ENCODE measurements around the gene SMO.

The SMO gene

GRCh38 chr7:129186749-129187260, 1.6 kb upstream of the SMO start:
- H3K36me3 Mint-ChIP-seq (ENCODE audit: insufficient read depth): no peaks in the 10 kb centered on the region
- no peaks in the 10 kb centered on the region for H3K4me1 Mint-ChIP-seq (ENCODE audit: low read depth in 2 of 2)
- H3K27me3 Mint-ChIP-seq: peaks cover 49 to 65% of the 10 kb centered on the region in 2 donors
- H3K27ac Mint-ChIP-seq: no peak overlapping the region
- ATAC-seq (replicated peaks) (no peak), DNase-seq (no peak)
- no peaks in the 10 kb centered on the region for H3K9me3 Mint-ChIP-seq
- no peak overlapping the region for H3K4me3 Mint-ChIP-seq

GRCh38 chr7:129187681-129188371, 607 bp upstream of the SMO start:
- no peak overlapping the region for H3K27ac Mint-ChIP-seq
- H3K36me3 Mint-ChIP-seq (ENCODE audit: insufficient read depth): no peaks in the 10 kb centered on the region
- no peak for DNase-seq
- H3K4me1 Mint-ChIP-seq (ENCODE audit: low read depth in 2 of 2): no peaks in the 10 kb centered on the region
- ATAC-seq (replicated peaks): no peak
- peak overlapping the region; percentile 28 to 75 for H3K4me3 Mint-ChIP-seq
- peaks cover 59 to 74% of the 10 kb centered on the region in 2 donors for H3K27me3 Mint-ChIP-seq
- H3K9me3 Mint-ChIP-seq: no peaks in the 10 kb centered on the region

DNA sequence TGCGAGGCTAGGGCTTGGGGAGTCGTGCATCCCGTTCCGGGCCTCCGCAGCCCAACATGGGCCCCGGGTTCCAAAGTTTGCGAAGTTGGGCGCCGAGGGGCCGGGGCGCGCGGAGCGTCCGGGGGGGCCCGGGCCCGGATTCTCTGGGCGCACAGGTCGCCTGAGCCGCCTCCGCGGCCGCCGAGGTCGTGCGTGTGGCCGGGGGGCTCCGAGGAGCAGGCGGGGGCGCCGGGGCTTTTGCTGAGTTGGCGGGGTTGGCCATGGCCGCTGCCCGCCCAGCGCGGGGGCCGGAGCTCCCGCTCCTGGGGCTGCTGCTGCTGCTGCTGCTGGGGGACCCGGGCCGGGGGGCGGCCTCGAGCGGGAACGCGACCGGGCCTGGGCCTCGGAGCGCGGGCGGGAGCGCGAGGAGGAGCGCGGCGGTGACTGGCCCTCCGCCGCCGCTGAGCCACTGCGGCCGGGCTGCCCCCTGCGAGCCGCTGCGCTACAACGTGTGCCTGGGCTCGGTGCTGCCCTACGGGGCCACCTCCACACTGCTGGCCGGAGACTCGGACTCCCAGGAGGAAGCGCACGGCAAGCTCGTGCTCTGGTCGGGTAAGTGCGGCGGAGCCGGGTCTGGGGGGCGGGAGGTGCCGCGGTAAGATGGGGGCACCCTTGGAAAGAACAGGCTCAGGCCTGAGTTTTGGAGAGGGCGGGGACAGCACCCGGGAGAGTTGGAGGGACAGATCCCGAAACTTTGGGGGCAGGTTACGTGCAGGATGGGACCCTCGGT, 643 bp downstream of the SMO start:
- no peaks in the 10 kb centered on the region for H3K4me1 Mint-ChIP-seq (ENCODE audit: low read depth in 2 of 2)
- no peaks in the 10 kb centered on the region for H3K9me3 Mint-ChIP-seq
- ATAC-seq (replicated peaks) (peak; percentile 19), DNase-seq (no peak)
- H3K36me3 Mint-ChIP-seq (ENCODE audit: insufficient read depth): no peaks in the 10 kb centered on the region
- H3K4me3 Mint-ChIP-seq: peak overlapping the region; percentile 59 to 75
- peaks cover 65 to 80% of the 10 kb centered on the region in 2 donors for H3K27me3 Mint-ChIP-seq
- H3K27ac Mint-ChIP-seq: no peak overlapping the region

- H3K4me3 Mint-ChIP-seq: peak overlapping the region; percentile 49 to 59
- no peaks in the 10 kb centered on the region for H3K36me3 Mint-ChIP-seq (ENCODE audit: insufficient read depth)
- ATAC-seq (replicated peaks): no peak
- H3K4me1 Mint-ChIP-seq (ENCODE audit: low read depth in 2 of 2): no peaks in the 10 kb centered on the region
- peaks cover 65 to 75% of the 10 kb centered on the region in 2 donors for H3K27me3 Mint-ChIP-seq
- H3K9me3 Mint-ChIP-seq: no peaks in the 10 kb centered on the region
- DNase-seq: no peak
- H3K27ac Mint-ChIP-seq: no peak overlapping the region
Measured at GRCh38 chr7:129189661-129190310, 1.4 kb downstream of the SMO start.

DNA sequence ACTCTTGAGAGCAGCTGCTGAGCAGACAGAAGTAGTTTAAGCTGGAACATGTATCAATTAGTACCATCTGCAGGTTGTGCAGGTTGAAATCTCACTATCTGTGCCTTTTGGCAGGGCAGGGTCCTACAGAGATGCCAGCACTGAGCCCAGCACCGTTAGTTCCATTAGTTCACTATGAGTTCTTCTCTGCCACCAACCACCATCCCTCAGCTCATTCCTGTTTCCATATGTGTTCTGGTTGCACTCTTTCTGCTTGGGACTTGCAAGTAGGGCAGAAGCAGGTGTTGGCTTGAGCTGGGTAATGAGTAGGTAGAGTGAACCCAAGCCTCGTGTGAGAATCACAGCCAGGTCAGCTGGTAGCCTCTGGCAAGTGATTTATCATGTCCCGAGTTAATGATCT, 2.8 kb downstream of the SMO start:
- no peak for ATAC-seq (replicated peaks)
- Mint-ChIP-seq H3K4me1 (ENCODE audit: low read depth in 2 of 2) (no peaks in the 10 kb centered on the region), H3K27me3 (peaks cover 53 to 60% of the 10 kb centered on the region in 2 donors), H3K9me3 (no peaks in the 10 kb centered on the region), H3K36me3 (ENCODE audit: insufficient read depth) (no peaks in the 10 kb centered on the region), H3K4me3 (no peak overlapping the region), H3K27ac (no peak overlapping the region)
- DNase-seq: no peak

GRCh38 chr7:129193892-129194291, 5.5 kb downstream of the SMO start:
- Mint-ChIP-seq H3K27ac (no peak overlapping the region), H3K36me3 (ENCODE audit: insufficient read depth) (no peaks in the 10 kb centered on the region), H3K27me3 (peaks cover 46 to 48% of the 10 kb centered on the region in 2 donors), H3K9me3 (no peaks in the 10 kb centered on the region), H3K4me3 (no peak overlapping the region), H3K4me1 (ENCODE audit: low read depth in 2 of 2) (no peaks in the 10 kb centered on the region)
- ATAC-seq (replicated peaks) (no peak), DNase-seq (no peak)

GRCh38 chr7:129197771-129198170, 9.3 kb downstream of the SMO start:
- Mint-ChIP-seq H3K9me3 (no peaks in the 10 kb centered on the region), H3K27ac (no peak overlapping the region), H3K27me3 (peaks cover 31 to 37% of the 10 kb centered on the region in 2 donors), H3K36me3 (ENCODE audit: insufficient read depth) (peaks cover 2% of the 10 kb centered on the region), H3K4me1 (ENCODE audit: low read depth in 2 of 2) (no peaks in the 10 kb centered on the region), H3K4me3 (no peak overlapping the region)
- ATAC-seq (replicated peaks) (no peak), DNase-seq (no peak)

GRCh38 chr7:129199406-129199805, 11.0 kb downstream of the SMO start:
- H3K27ac Mint-ChIP-seq: no peak overlapping the region

DNA sequence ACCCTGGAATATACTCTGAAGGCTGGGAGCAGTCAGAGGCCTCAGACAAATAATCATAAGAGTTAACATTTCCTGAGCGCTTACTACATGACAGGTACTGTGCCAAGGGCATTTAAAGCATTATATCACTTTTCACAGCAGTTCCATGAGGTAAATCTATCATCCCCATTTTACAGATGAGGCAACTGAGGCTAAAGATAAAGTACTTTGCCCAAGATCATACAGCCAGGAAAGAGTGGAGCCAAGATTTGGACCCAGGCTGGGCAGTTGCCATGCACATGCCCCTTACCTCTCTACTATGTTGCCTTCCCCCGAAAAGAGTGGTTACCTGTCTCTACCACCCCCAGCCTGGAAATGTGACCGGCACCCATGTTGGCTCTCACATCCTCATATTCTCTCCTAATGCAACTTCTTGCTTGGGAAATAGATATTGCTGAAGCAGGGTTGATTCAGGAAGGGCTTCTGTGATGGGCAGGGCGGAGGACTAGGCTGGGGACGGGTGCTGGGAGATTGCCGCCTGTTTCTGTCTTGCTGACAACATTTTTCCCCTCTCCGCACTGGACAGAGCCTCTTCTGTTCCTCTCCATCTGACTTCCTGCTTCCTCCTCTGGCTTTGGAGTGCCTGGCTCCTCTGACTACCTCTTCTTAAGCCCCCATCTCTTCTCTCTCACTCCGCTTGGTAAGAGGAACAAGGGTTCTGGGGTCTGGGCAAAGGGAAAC, 13.8 kb downstream of the SMO start:
- Mint-ChIP-seq H3K36me3 (ENCODE audit: insufficient read depth) (peaks cover 2% of the 10 kb centered on the region), H3K4me1 (ENCODE audit: low read depth in 2 of 2) (peaks cover 5 to 9% of the 10 kb centered on the region in 2 donors), H3K4me3 (no peak overlapping the region), H3K27ac (no peak overlapping the region), H3K27me3 (peaks cover 35 to 43% of the 10 kb centered on the region in 2 donors), H3K9me3 (no peaks in the 10 kb centered on the region)
- no peak for ATAC-seq (replicated peaks)
- DNase-seq: no peak

More at GRCh38 chr7:129199406-129199805, 11.0 kb downstream of the SMO start:
- Mint-ChIP-seq H3K4me1 (ENCODE audit: low read depth in 2 of 2) (no peaks in the 10 kb centered on the region), H3K4me3 (no peak overlapping the region), H3K36me3 (ENCODE audit: insufficient read depth) (peaks cover 2% of the 10 kb centered on the region), H3K27me3 (peaks cover 35 to 43% of the 10 kb centered on the region in 2 donors), H3K9me3 (no peaks in the 10 kb centered on the region)
- no peak for DNase-seq
- no peak for ATAC-seq (replicated peaks)

- ATAC-seq (replicated peaks): no peak
- Mint-ChIP-seq H3K27me3 (peaks cover 28 to 39% of the 10 kb centered on the region in 2 donors), H3K27ac (no peak overlapping the region), H3K9me3 (no peaks in the 10 kb centered on the region), H3K36me3 (ENCODE audit: insufficient read depth) (peaks cover 2% of the 10 kb centered on the region), H3K4me3 (no peak overlapping the region), H3K4me1 (ENCODE audit: low read depth in 2 of 2) (peaks cover 5 to 9% of the 10 kb centered on the region in 2 donors)
- DNase-seq: no peak
Measured at GRCh38 chr7:129203050-129203741, 14.8 kb downstream of the SMO start.

GRCh38 chr7:129205126-129205818, 16.8 kb downstream of the SMO start:
- H3K27ac Mint-ChIP-seq: no peak overlapping the region
- peaks cover 5 to 9% of the 10 kb centered on the region in 2 donors for H3K4me1 Mint-ChIP-seq (ENCODE audit: low read depth in 2 of 2)
- peaks cover 31 to 49% of the 10 kb centered on the region in 2 donors for H3K27me3 Mint-ChIP-seq
- no peak for ATAC-seq (replicated peaks)
- no peak for DNase-seq
- H3K9me3 Mint-ChIP-seq: no peaks in the 10 kb centered on the region
- H3K4me3 Mint-ChIP-seq: no peak overlapping the region
- no peaks in the 10 kb centered on the region for H3K36me3 Mint-ChIP-seq (ENCODE audit: insufficient read depth)

All from effector memory CD8-positive, alpha-beta T cell (primary cell).